GM19193 (cell line): ENCODE data around the gene LDB2.

Experiments
- POLR2A ChIP-seq: IDR thresholded peaks from 4 replicates; pipeline ENCODE4 v1.6.1; 2011; ENCODE audit not compliant: insufficient read depth, insufficient read length; ENCODE audit errors: extremely low read depth

The LDB2 gene

GRCh38 chr4:16767251-16767650, 131.2 kb downstream of the LDB2 start:
- TF ChIP-seq POLR2A: no peak

DNA sequence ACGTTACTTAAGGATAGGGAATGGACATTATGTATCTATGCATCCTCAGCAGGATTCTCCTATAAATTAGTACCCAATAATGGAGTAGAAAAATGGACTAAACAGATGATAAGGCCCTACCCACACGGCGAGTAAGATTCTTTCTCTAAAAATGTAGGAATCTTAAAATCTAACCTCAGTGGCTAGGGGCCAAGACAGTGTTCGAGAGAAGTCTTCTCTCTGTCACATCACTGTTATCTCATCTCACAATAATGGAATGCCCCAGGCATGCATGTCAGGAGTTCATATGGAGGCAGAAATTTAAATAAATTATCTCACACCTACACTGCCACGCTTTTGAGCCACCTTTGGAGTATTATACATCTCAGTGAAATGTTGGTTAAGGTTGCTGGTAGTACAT, 132.9 kb downstream of the LDB2 start:
- TF ChIP-seq POLR2A: no peak

GRCh38 chr4:16764622-16765021, 133.8 kb downstream of the LDB2 start:
- no peak for TF ChIP-seq POLR2A

DNA sequence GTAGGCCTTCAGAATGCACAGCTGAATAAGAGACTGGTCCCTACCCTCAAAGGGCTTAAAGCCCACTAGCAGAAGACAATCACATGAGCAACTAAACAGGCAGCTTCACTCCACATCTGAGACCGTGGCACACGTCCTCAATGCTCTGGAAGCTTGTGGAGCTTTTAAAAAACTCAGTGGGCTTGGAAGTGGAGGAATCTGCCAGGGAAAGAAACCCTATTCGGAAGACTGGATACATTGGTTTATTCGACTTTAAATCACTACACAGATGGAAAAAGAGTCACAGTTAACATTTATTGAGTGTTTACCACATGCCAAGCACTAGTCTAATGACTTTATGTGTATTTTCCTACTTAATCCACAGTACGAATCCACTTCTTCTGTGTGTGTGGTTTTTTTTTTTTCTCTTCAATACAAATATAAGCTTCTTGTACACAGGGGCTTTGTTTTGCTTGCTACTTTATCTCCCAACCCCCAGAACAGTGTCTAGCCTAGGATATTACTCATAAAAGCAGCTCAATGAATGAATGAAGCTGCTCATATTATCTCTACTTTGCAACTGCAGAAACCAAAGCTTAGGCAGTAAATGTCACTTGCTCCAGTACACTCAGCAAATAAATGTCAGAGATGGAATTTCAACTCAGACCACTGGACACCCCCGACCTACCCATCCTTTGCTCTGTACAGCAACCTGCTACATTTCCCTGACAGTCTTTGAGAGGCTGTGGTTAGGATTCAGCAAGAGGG, 137.7 kb downstream of the LDB2 start:
- no peak for TF ChIP-seq POLR2A

- TF ChIP-seq POLR2A: no peak
Measured at GRCh38 chr4:16759931-16760582, 138.4 kb downstream of the LDB2 start.

DNA sequence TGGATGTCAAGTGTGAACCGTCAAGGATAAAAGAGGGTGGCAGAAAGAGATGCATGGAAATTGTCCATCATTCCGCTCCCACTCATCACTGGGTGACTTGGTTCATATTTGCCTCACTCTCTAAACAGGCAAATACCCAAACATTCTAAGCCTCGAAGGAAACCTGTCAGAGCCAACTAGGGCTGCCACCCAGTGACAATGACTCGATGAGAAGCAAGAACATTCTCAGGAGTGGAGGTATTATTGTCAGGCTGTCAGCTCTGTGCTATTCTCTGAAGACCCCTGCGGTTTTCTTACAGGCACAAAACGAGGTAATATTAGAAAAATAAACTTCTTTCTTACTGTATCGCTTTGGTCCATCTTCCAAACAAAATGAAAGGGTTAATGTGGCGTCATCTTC, 139.6 kb downstream of the LDB2 start:
- TF ChIP-seq POLR2A: no peak

- TF ChIP-seq POLR2A: no peak
Measured at GRCh38 chr4:16758255-16758654, 140.2 kb downstream of the LDB2 start.

- TF ChIP-seq POLR2A: no peak
Measured at GRCh38 chr4:16757080-16757521, 141.3 kb downstream of the LDB2 start.

DNA sequence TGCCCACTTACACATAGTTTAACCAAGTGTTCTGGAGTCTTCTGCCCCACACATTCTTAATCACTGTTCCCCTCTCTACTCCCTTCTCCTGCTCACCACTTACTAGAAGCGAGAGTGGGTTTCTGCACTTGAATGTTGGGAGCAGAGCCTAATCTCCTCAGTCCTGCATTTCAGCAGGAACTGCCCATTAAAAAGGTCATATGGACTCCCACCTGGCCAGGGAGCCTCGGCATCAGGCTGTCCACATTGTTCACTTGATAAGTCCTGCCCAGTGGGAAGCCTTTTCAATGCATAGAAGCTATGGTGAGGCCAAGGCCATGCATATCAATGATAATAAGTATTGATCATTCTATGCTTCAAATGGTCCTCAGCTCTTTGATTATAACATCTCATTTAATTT, 144.3 kb downstream of the LDB2 start:
- no peak for TF ChIP-seq POLR2A

GRCh38 chr4:16752150-16752549, 146.3 kb downstream of the LDB2 start:
- no peak for TF ChIP-seq POLR2A

DNA sequence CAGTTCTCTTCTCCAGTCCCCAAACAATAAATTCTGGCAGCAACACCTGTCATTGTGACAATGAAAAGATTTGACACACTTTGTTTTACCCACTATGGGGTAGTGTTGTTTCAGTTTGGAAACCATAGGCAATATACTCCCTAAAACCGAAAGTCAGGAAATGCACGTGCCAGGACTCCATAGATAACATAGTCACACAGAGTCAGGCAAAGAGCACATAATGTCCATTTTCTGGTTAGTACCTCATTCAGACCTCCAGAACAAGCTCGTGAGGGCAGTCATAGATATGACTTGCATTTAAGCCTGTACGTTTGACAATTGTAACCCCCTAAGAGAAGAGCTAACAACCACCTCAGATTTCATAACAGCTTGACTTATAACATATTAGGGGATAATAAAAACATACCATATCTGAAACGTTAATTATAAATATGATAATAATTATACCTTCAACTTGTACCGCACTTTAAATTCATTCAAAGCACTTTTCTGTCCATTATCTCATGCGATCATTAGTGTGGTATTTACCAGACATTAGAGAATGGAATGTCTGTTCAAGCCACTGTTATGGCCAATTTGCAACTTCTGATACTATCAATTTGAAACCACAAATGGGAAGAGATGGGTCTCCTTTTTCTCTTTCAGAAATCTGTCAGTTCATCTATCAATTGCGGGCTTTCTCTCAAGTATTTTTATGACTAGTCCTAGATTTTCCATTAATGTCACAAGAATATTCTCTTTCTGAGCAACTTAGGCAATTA, 147.4 kb downstream of the LDB2 start:
- TF ChIP-seq POLR2A: no peak

DNA sequence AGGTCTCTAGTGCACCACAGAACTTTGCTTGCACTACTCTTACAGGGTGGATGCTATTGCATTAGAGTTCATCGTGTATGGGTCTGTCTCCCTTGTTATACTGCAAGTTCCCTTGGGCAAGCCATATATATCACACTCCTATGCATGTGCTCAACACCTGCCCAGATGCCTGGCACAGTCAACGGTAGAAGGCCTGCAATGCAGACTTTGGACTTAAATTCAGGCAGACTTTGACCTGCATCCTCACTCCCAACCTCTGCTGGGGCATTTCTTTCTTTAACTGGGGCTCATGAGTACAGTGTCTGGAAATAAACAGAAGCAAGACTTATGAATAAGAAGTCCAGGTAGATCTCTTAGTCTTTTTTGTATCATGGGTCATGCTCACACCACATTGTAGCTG, 148.2 kb downstream of the LDB2 start:
- TF ChIP-seq POLR2A: no peak

DNA sequence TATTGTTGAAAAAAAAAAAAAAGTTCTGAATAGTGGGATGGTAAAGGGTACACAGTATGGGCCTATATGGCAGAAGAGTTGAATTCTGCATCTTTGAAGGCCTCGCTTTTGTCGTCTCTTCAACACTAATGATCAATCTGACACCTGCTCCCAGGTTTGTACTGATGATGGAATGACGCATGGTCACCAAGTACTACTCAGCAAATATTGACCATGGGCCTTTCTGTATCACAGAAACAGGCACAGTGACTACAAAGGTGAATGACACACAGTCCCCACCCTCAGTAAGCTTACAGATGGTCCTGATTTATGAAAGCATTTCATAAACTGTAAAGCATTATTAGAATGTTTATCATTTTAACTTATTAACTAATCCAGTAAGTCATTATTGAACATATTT, 152.6 kb downstream of the LDB2 start:
- no peak for TF ChIP-seq POLR2A

GRCh38 chr4:16745009-16745635, 153.3 kb downstream of the LDB2 start:
- no peak for TF ChIP-seq POLR2A

DNA sequence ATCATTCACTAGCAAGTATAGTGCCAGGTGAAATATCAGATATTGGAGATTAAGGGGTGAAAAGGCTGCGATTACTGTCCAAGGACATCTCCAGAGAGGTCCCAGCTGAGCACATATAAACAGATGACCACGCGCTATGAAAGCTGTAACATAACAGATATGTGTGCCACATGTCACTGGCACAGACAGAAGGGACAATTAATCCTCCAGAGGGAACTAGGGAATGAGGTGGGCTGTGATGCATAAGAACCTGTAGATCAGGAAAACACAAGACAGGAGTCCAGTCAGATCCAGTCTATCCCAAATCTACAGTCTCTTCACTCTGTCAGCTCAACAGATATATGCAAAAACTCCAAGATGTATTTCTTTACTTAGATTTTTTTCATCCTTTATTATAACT, 157.2 kb downstream of the LDB2 start:
- no peak for TF ChIP-seq POLR2A
